Duodenal mucosa (tissue), 2 donors: ENCODE measurements around the gene LIMA1.
"Not testable (repeated sequence)": the region's sequence is repeated elsewhere in the genome, so short reads cannot be mapped to it uniquely, and the experiment has no call there.

ENCODE experiments used
- H3K27ac ChIP-seq: one replicate; pipeline ENCODE4 v1.7.0; 2013; ENCODE audit warnings: low read depth, low read length
- H3K27me3 ChIP-seq, 2 donors: one replicate each; pipeline ENCODE4 v1.7.0; 2013; ENCODE audit warnings: low read length in 2 of 2, control low read depth in 1 of 2; ENCODE audit not compliant: insufficient read depth in 2 of 2, control insufficient read depth in 1 of 2
- H3K36me3 ChIP-seq, 2 donors: one replicate each; pipeline ENCODE4 v1.7.0; 2013; ENCODE audit warnings: low read length in 2 of 2, control low read depth in 1 of 2; ENCODE audit not compliant: insufficient read depth in 2 of 2, control insufficient read depth in 1 of 2
- H3K4me1 ChIP-seq, 2 donors: one replicate each; pipeline ENCODE4 v1.7.0; 2013; ENCODE audit warnings: low read length in 2 of 2, control low read depth in 1 of 2; ENCODE audit not compliant: insufficient read depth in 2 of 2, control insufficient read depth in 1 of 2
- H3K4me3 ChIP-seq, 2 donors: one replicate each; pipeline ENCODE4 v1.7.0; 2013; ENCODE audit warnings: low read length in 2 of 2, low read depth in 1 of 2
- H3K9ac ChIP-seq, 2 donors: one replicate each; pipeline ENCODE4 v1.7.0; 2013; ENCODE audit warnings: low read length in 2 of 2, low read depth in 1 of 2
- H3K9me3 ChIP-seq, 2 donors: one replicate each; pipeline ENCODE4 v1.7.0; 2013; ENCODE audit warnings: low read length in 2 of 2, control low read depth in 1 of 2; ENCODE audit not compliant: control insufficient read depth in 1 of 2

Gene LIMA1

DNA sequence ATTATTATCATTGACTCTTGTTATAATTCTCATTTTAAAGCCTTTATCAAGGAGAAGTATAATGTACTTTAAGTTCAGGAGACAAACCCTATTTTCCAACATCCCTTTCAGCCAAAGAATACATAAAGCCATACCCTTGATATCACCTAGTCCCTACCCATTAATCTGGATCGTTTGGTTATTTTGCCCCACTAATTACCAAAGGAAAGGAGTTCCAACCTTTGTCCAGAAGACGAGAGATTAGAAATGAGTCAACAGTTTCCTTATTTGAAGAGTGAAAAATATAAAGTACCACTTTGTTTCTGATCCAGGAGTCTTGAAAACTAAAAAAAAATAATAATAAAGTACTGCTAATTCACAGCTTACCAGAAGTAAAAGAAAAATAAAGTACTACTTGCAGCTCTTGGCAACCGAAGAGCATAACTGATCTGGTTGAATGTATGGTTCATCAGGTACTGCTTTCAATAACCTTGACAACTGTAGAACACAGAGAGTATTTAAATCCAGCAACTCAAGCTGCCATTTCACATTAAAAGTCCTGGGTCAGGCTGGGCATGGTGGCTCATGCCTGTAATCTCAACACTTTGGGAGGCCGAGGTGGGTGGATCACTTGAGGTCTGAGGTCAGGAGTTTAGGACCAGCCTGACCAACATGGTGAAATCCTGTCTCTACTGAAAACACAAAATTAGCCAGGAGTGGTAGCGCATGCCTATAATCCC lies 33.7 kb downstream of the LIMA1 start:
- Histone ChIP-seq H3K9me3 (no peaks in the 10 kb centered on the region), H3K4me3 (no peak overlapping the region), H3K4me1 (peaks cover 57 to 71% of the 10 kb centered on the region in 2 donors), H3K27ac (peak overlapping the region; percentile 83), H3K27me3 (no peaks in the 10 kb centered on the region), H3K36me3 (peaks cover 15 to 16% of the 10 kb centered on the region in 2 donors), H3K9ac (no peak overlapping the region)

DNA sequence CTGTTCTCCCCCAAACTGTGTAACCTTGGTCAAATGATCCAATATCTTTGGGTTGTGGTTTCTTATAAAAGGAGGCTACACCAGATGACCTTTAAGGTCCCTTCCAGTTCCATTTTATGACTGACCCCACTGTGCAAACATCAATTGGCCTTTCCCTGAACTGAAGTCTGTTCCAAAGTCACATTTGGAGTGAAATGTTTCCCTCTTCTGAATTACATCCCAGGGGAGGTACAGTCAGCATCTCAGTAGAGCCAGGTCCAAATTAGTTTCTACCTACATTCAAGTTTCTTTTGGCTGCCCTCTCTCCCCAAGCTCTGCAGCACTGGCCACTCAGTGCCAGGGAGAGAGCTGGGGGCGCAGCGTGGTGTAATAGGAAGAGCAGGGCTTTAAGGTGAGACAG lies 34.4 kb downstream of the LIMA1 start:
- Histone ChIP-seq H3K9ac (no peak overlapping the region), H3K36me3 (peaks cover 17% of the 10 kb centered on the region in 2 donors), H3K4me3 (peak overlapping the region in 1 of 2 donors; percentile 17), H3K4me1 (peaks cover 54 to 69% of the 10 kb centered on the region in 2 donors), H3K9me3 (no peaks in the 10 kb centered on the region), H3K27me3 (no peaks in the 10 kb centered on the region), H3K27ac (no peak overlapping the region)

DNA sequence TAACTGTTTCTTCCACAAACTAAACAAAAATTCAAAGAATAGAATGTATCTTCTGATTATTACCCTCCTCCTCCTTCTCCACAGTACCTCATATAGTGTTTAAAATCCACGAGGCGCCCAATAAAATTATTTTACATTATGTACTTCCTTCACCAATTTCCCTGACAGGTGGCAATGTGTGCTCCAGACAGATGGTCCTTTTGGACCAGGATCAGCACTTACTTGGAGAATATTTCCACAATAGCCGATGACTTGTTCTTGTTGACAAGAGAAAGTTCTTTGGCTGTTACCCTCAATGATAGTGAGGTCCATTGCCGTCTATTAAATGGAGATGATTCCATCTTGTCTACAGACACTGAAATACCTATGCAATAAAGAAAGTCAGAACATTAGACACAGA lies 34.9 kb downstream of the LIMA1 start:
- Histone ChIP-seq H3K27ac (peak overlapping the region; percentile 4), H3K9ac (no peak overlapping the region), H3K4me1 (peaks cover 54 to 68% of the 10 kb centered on the region in 2 donors), H3K4me3 (peak overlapping the region in 1 of 2 donors; percentile 17), H3K27me3 (no peaks in the 10 kb centered on the region), H3K9me3 (no peaks in the 10 kb centered on the region), H3K36me3 (peaks cover 17 to 19% of the 10 kb centered on the region in 2 donors)

DNA sequence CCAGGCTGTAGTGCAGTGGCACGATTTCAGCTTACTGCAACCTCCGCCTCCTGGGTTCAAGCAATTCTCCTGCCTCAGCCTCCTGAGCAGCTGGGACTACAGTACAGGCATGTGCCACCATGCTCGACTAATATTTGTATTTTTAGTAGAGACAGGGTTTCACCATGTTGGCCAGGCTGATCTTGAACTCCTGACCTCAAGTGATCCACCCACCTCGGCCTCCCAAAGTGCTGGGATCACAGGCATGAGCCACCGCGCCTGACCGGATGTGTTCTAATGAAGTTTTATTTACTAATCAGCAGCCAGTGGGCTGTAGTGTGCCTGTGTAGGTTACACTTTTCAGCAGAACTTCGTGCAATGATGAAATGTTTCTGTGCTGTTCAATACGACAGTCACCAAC lies 35.7 kb downstream of the LIMA1 start:
- H3K36me3 ChIP-seq = peaks cover 17 to 21% of the 10 kb centered on the region in 2 donors

DNA sequence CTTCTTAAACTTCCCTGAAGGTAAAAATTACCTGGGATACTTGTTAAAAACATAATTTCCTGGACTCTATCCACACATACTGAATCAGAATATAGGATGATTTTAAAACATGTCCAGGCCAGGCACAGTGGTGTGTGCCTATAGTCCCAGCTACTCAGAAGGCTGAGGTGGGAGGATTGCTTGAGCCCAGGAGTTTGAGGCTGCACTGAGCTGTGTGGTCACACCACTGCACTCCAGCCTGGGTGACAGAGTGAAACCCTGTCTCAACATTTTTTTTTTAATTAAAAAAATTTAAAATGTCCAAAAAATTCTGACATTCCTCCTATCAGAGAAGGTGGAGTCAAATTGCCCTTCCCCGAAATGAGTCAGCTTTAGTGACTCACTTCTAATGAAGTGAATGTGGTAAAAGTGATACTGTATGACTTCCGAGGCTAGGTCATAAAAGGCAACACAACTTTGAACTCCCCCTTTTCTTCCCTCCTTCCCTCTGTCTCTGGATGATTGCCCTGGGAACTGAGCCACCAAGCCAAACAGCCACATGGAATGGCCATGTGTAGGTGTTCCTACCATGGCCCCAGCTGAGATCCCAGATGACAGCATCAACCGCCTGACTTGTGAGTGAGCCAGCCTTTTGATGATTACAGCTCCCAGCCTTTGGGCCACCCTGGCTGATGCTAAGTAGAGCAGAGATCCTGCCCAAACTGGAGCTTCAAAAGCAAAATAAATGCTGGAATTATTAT lies 36.3 kb downstream of the LIMA1 start:
- H3K9ac ChIP-seq = no peak overlapping the region
- H3K36me3 ChIP-seq = peaks cover 17 to 21% of the 10 kb centered on the region in 2 donors
- no peaks in the 10 kb centered on the region for H3K27me3 ChIP-seq
- peak overlapping the region; percentile 71 for H3K27ac ChIP-seq
- H3K9me3 ChIP-seq = no peaks in the 10 kb centered on the region
- no peak overlapping the region for H3K4me3 ChIP-seq
- peaks cover 60 to 72% of the 10 kb centered on the region in 2 donors for H3K4me1 ChIP-seq

More for the DNA sequence above, 35.7 kb downstream of the LIMA1 start:
- H3K4me1 ChIP-seq = peaks cover 56 to 71% of the 10 kb centered on the region in 2 donors
- H3K9me3 ChIP-seq, H3K9ac ChIP-seq, H3K4me3 ChIP-seq, H3K27me3 ChIP-seq, H3K27ac ChIP-seq: not testable (repeated sequence)

DNA sequence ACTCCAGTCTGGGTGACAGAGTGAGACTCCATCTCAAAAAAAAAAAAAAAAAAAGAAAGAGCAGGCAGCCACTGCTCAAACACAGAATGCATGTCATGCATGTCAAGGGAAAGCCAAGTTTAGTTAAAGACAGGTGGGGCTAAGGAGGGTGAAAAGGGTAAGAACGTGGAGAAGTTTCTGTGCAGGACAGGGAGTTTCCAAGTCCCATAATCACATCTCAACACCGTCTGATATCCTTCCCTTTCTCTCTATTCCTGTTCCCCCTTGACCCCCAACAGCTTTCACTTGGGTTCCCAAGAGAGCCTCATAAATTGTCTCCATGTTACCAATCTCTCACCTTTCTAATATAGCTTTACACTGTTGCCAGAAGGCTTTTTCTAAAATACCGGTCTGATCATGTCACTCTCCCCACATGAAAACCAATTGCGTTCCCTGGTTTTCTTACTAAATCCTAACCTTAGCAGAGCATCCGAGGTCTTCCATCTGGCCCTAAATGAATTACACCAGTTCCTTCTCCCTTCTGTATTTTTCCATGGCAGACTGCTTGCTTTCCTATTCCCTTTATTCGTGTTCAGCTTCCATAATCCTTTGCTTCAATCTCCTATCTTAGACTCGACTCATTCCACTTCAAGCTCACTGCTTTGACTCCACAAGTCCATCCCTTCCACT lies 37.0 kb downstream of the LIMA1 start:
- Histone ChIP-seq H3K27me3 (no peaks in the 10 kb centered on the region), H3K4me1 (peaks cover 55 to 72% of the 10 kb centered on the region in 2 donors), H3K4me3 (no peak overlapping the region), H3K36me3 (peaks cover 17 to 21% of the 10 kb centered on the region in 2 donors), H3K9me3 (no peaks in the 10 kb centered on the region), H3K9ac (no peak overlapping the region), H3K27ac (peak overlapping the region; percentile 71)

DNA sequence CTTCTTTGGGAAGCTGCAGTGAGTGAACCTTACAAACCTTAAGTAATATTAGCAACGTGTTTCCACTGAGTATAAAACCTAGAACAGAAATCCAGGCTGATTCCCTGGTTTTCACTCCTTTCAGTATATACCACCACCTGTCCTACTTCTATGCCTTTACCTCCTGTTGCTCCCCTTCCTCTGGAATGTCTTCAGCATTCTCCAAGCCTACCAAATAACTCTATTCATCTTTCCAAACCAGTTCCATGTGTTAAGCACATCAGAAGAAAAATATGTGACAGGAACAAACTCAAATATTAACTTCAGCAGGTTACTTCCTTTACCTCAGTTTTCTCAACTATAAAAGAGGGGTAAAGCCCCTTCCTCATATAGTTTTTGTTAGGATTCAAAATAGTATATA lies 39.8 kb downstream of the LIMA1 start:
- no peak overlapping the region for H3K4me3 ChIP-seq
- peaks cover 45 to 61% of the 10 kb centered on the region in 2 donors for H3K4me1 ChIP-seq
- no peak overlapping the region for H3K27ac ChIP-seq
- peaks cover 21 to 32% of the 10 kb centered on the region in 2 donors for H3K36me3 ChIP-seq
- H3K27me3 ChIP-seq = no peaks in the 10 kb centered on the region
- no peak overlapping the region for H3K9ac ChIP-seq
- no peaks in the 10 kb centered on the region for H3K9me3 ChIP-seq

DNA sequence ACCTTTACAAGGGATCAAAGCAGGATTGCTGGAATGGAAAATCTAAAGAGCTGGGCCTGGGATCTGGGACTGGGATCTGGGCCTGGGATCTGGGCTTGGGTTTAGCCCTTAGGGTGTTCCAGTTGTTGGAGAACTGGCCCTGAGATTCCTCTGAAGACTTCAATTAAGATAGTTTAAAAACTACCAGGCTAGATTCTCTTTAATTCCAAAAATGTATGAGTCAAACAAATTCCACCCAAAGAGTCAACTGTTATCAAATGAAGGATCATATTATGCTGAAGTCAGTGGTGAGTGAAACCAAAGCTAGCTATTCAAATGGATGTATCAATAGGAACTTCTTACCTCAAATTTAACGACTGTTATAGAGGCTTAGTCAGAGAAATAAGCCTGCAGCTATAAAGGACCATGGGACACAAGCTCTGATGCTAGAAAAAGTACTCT lies 40.5 kb downstream of the LIMA1 start:
- H3K4me1 ChIP-seq = peaks cover 39 to 55% of the 10 kb centered on the region in 2 donors
- peak overlapping the region; percentile 38 for H3K27ac ChIP-seq
- H3K4me3 ChIP-seq = no peak overlapping the region
- no peaks in the 10 kb centered on the region for H3K9me3 ChIP-seq
- H3K27me3 ChIP-seq = no peaks in the 10 kb centered on the region
- peaks cover 18 to 32% of the 10 kb centered on the region in 2 donors for H3K36me3 ChIP-seq
- H3K9ac ChIP-seq = peak overlapping the region in 1 of 2 donors; percentile 32

DNA sequence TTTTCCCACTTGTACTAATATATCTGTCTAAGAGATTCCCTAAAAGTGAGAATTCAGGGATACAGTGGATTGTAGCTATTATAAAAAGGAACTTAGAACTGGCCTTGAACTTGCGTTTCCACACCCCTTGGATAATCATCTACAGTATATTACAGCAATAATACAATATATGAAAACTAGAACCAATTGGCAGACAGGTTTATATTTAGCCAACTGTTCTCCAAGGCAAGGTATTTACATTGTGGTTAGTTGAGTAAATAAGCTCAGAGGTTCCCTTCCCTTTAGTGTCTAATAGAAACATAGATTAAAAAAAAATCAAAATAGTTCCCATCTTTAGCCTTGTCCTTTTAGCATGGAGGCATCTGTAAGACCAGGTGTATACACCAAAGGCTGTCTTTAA lies 42.1 kb downstream of the LIMA1 start:
- Histone ChIP-seq H3K27ac (peak overlapping the region; percentile 61), H3K36me3 (peaks cover 17 to 37% of the 10 kb centered on the region in 2 donors), H3K9me3 (no peaks in the 10 kb centered on the region), H3K9ac (no peak overlapping the region), H3K27me3 (no peaks in the 10 kb centered on the region), H3K4me3 (peak overlapping the region in 1 of 2 donors; percentile 42), H3K4me1 (peaks cover 28 to 46% of the 10 kb centered on the region in 2 donors)

DNA sequence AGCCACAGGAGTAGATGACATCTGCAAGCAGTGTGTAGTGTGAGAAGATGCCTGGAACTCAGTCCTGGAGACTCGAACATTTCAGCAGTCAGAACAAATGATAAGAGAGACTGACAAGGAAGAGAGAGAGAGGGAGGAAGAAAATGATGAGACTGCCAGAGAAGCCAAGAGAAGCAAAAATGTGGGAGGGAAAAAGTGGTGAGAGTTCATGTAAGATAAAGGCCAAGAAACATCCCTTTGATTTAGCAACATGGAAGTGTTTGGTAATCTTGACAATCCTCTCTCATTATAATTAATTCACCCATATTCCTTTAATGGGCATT lies 42.6 kb downstream of the LIMA1 start:
- Histone ChIP-seq H3K9ac (peak overlapping the region in 1 of 2 donors; percentile 29), H3K27ac (peak overlapping the region; percentile 48), H3K27me3 (no peaks in the 10 kb centered on the region), H3K9me3 (no peaks in the 10 kb centered on the region), H3K4me1 (peaks cover 28 to 44% of the 10 kb centered on the region in 2 donors), H3K4me3 (peak overlapping the region in 1 of 2 donors; percentile 11), H3K36me3 (peaks cover 16 to 35% of the 10 kb centered on the region in 2 donors)
